Body of pancreas (tissue), 4 donors: ENCODE results near the gene MAPK6. TPM values are rescaled to one million over a fixed set of nuclear protein-coding genes. Genes with fewer than 3 reads are reported as not detected.

Source experiments
- ATAC-seq: fragments of 150-250 bp; one replicate; pipeline ENCODE4 v1.9.1; 2016
- DNase-seq, 4 donors: peaks; one replicate each; pipeline ENCODE4 v3.0.0-alpha.2; 2019
- H3K27ac ChIP-seq, 4 donors: fragments of 200-600 bp; sonication (generic); 1 replicate in 3 of 4; 2 replicates in 1 of 4; pipeline versions ENCODE4 v1.5.1 to v1.6.1; 2016 to 2019; ENCODE audit warnings: mild to moderate bottlenecking in 1 of 4, mixed read lengths in 1 of 4, moderate library complexity in 1 of 4
- H3K27me3 ChIP-seq, 2 donors: fragments of 200-600 bp; sonication (generic); one replicate each; pipeline ENCODE4 v1.6.0; 2016; ENCODE audit warnings: mild to moderate bottlenecking in 1 of 2
- H3K36me3 ChIP-seq, 2 donors: fragments of 200-600 bp; sonication (generic); replicated peaks in 1 of 2; 2 replicates each; pipeline ENCODE4 v1.5.1; 2016; ENCODE audit warnings: low read depth in 2 of 2; ENCODE audit not compliant: insufficient read depth in 1 of 2
- H3K4me1 ChIP-seq: fragments of 200-600 bp; sonication (generic); one replicate; pipeline ENCODE4 v1.6.0; 2016
- H3K4me3 ChIP-seq, 2 donors: fragments of 200-600 bp; sonication (generic); 1 replicate in 1 of 2; 2 replicates in 1 of 2; pipeline ENCODE4 v1.5.1; 2016 to 2019
- H3K9me3 ChIP-seq, 3 donors: fragments of 200-600 bp; sonication (generic); 1 replicate in 2 of 3; 2 replicates in 1 of 3; pipeline ENCODE4 v1.5.1; 2016
- CTCF ChIP-seq, 7 experiments: fragments of 450-650 bp in 4 of 7; fragments of 200-600 bp in 3 of 7; sonication (generic) in 3 of 7; IDR thresholded peaks; one replicate each; pipeline ENCODE4 v1.5.1; 2016 to 2019; ENCODE audit warnings: antibody characterized with exemption in 7 of 7
- POLR2A ChIP-seq, 3 donors: fragments of 450-650 bp; IDR thresholded peaks; one replicate each; pipeline ENCODE4 v1.6.1; 2016; ENCODE audit warnings: antibody characterized with exemption in 3 of 3, mild to moderate bottlenecking in 2 of 3
- WGBS, 2 donors: methylation state at CpG; one replicate each; pipeline ENCODE4 v1.1.5; 2017; 5-methylcytosine and 5-hydroxymethylcytosine counted together
- intact Hi-C: fragments of 100-400 bp; cut with DNase I; formaldehyde crosslinking; loops from one replicate; pipeline ENCODE4 v1.15.1; 2023
- total RNA-seq, 2 donors: library from RNA; depleted of rRNA; stranded (reverse); fragments of >200 nt; gene quantifications; one replicate each; pipeline ENCODE4 v1.1.0, GENCODE V29; 2016

The MAPK6 gene
- total RNA-seq, 2 donors from 2014 or later: 7.3 to 25.4 TPM

DNA sequence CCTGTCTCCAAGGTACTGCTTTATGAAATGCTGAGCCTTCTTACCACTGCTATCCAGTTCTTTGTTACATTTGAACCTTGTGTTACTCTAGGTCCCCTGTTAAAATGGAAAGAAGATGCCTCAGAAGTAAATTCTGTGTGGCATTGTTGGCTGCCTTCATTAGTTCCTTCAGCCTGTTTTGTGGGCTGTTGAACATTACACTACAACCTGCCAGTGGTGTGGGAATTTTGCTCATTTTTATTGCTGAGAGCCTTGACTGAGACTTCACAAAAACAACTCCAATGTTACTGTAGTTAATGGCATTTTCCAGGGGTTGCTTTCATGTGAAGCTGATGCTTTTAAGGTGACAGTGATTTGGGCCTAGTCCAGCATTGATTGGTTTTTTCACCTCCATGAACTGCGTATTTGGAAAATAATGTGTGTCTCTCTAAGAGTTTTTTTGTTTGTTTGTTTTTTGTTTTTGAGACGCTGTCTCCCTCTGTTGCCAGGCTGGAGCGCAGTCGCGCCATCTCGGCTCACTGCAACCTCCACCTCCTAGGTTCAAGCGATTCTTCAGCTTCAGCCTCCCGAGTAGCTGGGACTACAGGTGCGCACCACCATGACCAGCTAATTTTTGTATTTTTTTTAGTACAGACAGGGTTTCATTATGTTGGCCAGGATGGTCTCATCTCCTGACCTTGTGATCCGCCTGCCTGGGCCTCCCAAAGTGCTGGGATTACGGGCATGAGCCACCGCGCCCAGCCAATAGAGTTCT, 4.3 kb downstream of the MAPK6 start:
- Histone ChIP-seq H3K27ac (peak overlapping the region in 2 of 4 donors; percentile 44 to 98), H3K36me3 (no peaks in the 10 kb centered on the region), H3K4me1 (peaks cover 29% of the 10 kb centered on the region), H3K27me3 (no peaks in the 10 kb centered on the region), H3K4me3 (no peak overlapping the region), H3K9me3 (no peaks in the 10 kb centered on the region)
- ATAC-seq (no peak), DNase-seq (no peak)
- TF ChIP-seq CTCF (IDR thresholded peaks at IDR 0.05): no peak
- no peak for TF ChIP-seq POLR2A (IDR thresholded peaks at IDR 0.05)
- 83 to 89% methylated on average over 13 of the region's 13 CpGs for WGBS, 2 donors
- intact Hi-C loops: no loop called here

- WGBS, 2 donors: 90 to 96% methylated on average over 5 of the region's 5 CpGs
- H3K36me3 ChIP-seq: no peaks in the 10 kb centered on the region
- H3K9me3 ChIP-seq: no peaks in the 10 kb centered on the region
- no peak for ATAC-seq
- H3K27ac ChIP-seq: no peak overlapping the region
- no peak for DNase-seq
- no peak overlapping the region for H3K4me3 ChIP-seq
- H3K4me1 ChIP-seq: peaks cover 6% of the 10 kb centered on the region
- H3K27me3 ChIP-seq: no peaks in the 10 kb centered on the region
- no peak for TF ChIP-seq POLR2A (IDR thresholded peaks at IDR 0.05)
- no peak for TF ChIP-seq CTCF (IDR thresholded peaks at IDR 0.05)
- intact Hi-C loops: no loop called here
Observed at GRCh38 chr15:52028431-52029093, 9.5 kb downstream of the MAPK6 start.

DNA sequence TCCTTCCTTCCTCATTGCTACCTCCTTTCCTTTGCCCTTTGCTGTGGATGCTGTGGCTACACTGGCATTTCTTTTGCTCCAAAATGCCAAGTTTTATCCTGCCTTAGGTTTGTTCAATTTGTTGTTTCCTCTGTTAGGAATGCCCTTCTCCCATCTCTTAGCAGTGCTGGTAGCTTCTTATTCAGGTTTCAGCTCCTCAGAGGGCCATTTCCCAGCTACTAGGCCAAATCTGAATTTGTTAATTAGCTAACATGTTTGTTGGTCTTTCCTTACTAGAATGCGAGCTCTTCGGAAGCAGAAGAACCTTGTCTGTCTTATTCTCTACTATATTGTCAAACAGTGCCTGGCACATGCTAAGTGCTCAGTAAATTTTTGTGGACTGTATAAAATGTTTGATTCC, 11.0 kb downstream of the MAPK6 start:
- intact Hi-C loops: no loop called here
- Histone ChIP-seq H3K27ac (no peak overlapping the region), H3K4me1 (peaks cover 6% of the 10 kb centered on the region), H3K4me3 (no peak overlapping the region), H3K27me3 (no peaks in the 10 kb centered on the region), H3K36me3 (no peaks in the 10 kb centered on the region), H3K9me3 (no peaks in the 10 kb centered on the region)
- ATAC-seq (no peak), DNase-seq (no peak)
- 81 to 91% methylated on average over 2 of the region's 2 CpGs for WGBS, 2 donors
- TF ChIP-seq POLR2A (IDR thresholded peaks at IDR 0.05) (no peak), CTCF (IDR thresholded peaks at IDR 0.05) (no peak)

- no peak for ATAC-seq
- Histone ChIP-seq H3K4me1 (peaks cover 11% of the 10 kb centered on the region), H3K4me3 (no peak overlapping the region), H3K27ac (no peak overlapping the region), H3K27me3 (no peaks in the 10 kb centered on the region), H3K36me3 (no peaks in the 10 kb centered on the region), H3K9me3 (no peaks in the 10 kb centered on the region)
- no peak for TF ChIP-seq POLR2A (IDR thresholded peaks at IDR 0.05)
- no peak for TF ChIP-seq CTCF (IDR thresholded peaks at IDR 0.05)
- no peak for DNase-seq
- intact Hi-C loops: no loop called here
- WGBS, 2 donors: 96 to 98% methylated on average over 7 of the region's 7 CpGs
Observed at GRCh38 chr15:52031556-52031955, 12.5 kb downstream of the MAPK6 start.
